Activated CD4-positive, alpha-beta T cell treated with anti-CD3 and anti-CD28 coated beads for 36 hours (primary cell): ENCODE measurements around the gene SYT3. TPM values are rescaled to one million over a fixed set of nuclear protein-coding genes. Genes with fewer than 3 reads are reported as not detected.
A peak's percentile ranks its signal among the peaks of the same experiment; 100 is the strongest.

Source experiments
- ATAC-seq: fragments of 200-7000 bp; cut with Tn5 transposase; one replicate; pipeline ENCODE4 v1.10.0; 2021; ENCODE audit warnings: mild to moderate bottlenecking, moderate library complexity
- CTCF ChIA-PET: fragments of 350-600 bp; sonication (Branson Sonifier 250); formaldehyde crosslinking; loops from one replicate; lab custom pipeline; 2021; ENCODE audit warnings: antibody characterized with exemption; lab: Charles Lee
- POLR2A ChIA-PET: fragments of 350-600 bp; sonication (Branson Sonifier 250); formaldehyde crosslinking; loops from one replicate; lab custom pipeline; 2021; ENCODE audit warnings: antibody characterized with exemption, inconsistent platforms; lab: Charles Lee
- DNase-seq: peaks from one replicate; pipeline ENCODE4 v3.0.0-alpha.2; 2020
- H3K27ac Mint-ChIP-seq: one replicate; pipeline ENCODE4 v1.8.0; 2021; ENCODE audit warnings: mixed read lengths
- H3K27me3 Mint-ChIP-seq: one replicate; pipeline ENCODE4 v1.8.0; 2021; ENCODE audit warnings: mixed read lengths
- H3K36me3 Mint-ChIP-seq: one replicate; pipeline ENCODE4 v1.8.0; 2021; ENCODE audit warnings: low read depth, mixed read lengths
- H3K4me1 Mint-ChIP-seq: one replicate; pipeline ENCODE4 v1.8.0; 2021; ENCODE audit warnings: mixed read lengths
- H3K4me3 Mint-ChIP-seq: one replicate; pipeline ENCODE4 v1.8.0; 2021; ENCODE audit warnings: mild to moderate bottlenecking, moderate library complexity, mixed read lengths
- H3K9me3 Mint-ChIP-seq: one replicate; pipeline ENCODE4 v1.8.0; 2021; ENCODE audit warnings: low read depth, mixed read lengths
- intact Hi-C, 2 experiments: fragments of 100-400 bp; cut with DNase I in 1 of 2; cut with micrococcal nuclease in 1 of 2; formaldehyde crosslinking; loops; one replicate each; pipeline versions ENCODE4 v1.14.2 to v1.15.1; 2022 to 2024; cut with DNase I, micrococcal nuclease
- total RNA-seq, 2 experiments: library from RNA; stranded (reverse); gene quantifications; one replicate each; pipeline ENCODE4 v1.2.3, GENCODE V29; 2021

Gene SYT3
- under 1 TPM; 0.11 to 0.16 TPM for total RNA-seq

- peak; percentile 67 for DNase-seq
- ChIA-PET CTCF (no interaction called here), POLR2A (interaction anchor here (0.7 kb wide), 1 partner anchor 332 kb away, joined by 9 read pairs; no protein-coding TSS in a partner anchor)
These were observed at the start of gene SYT3 for GRCh38 chr19:50639121-50640112. Gene SYT3, minus strand, starts transcription at chr19:50639881. Its CDS starts 2,470 bp downstream, at chr19:50637411.

GRCh38 chr19:50688766-50689165 lies 49.1 kb upstream of the SYT3 start:
- Mint-ChIP-seq H3K27me3 (peaks cover 53% of the 10 kb centered on the region), H3K9me3 (no peaks in the 10 kb centered on the region), H3K36me3 (no peaks in the 10 kb centered on the region), H3K4me1 (no peaks in the 10 kb centered on the region), H3K27ac (no peak overlapping the region), H3K4me3 (no peak overlapping the region)
- DNase-seq = no peak
- intact Hi-C loops = no loop called here
- ATAC-seq = no peak
- ChIA-PET POLR2A (no interaction called here), CTCF (no interaction called here)

More at GRCh38 chr19:50639121-50640112, at the start of gene SYT3:
- peak within 1 kb of the TSS; percentile 50 for H3K4me3 Mint-ChIP-seq
- H3K27me3 Mint-ChIP-seq = peaks cover 34% of the 10 kb centered on the region
- peaks cover 4% of the 10 kb centered on the region for H3K4me1 Mint-ChIP-seq
- H3K36me3 Mint-ChIP-seq = no peaks in the 10 kb centered on the region
- ATAC-seq = peak; percentile 92
- H3K9me3 Mint-ChIP-seq = peaks cover 6% of the 10 kb centered on the region
- no peak within 1 kb of the TSS for H3K27ac Mint-ChIP-seq
- intact Hi-C loops = loop anchor here in 1 of 2 experiments (1.0 kb wide), 1 partner anchor 19 kb away; no protein-coding TSS in a partner anchor

GRCh38 chr19:50686310-50687032 lies 46.8 kb upstream of the SYT3 start:
- no peak for DNase-seq
- intact Hi-C loops = no loop called here
- no peak overlapping the region for H3K27ac Mint-ChIP-seq
- H3K36me3 Mint-ChIP-seq = no peaks in the 10 kb centered on the region
- H3K9me3 Mint-ChIP-seq = no peaks in the 10 kb centered on the region
- ATAC-seq = no peak
- no peak overlapping the region for H3K4me3 Mint-ChIP-seq
- ChIA-PET POLR2A (no interaction called here), CTCF (no interaction called here)
- H3K4me1 Mint-ChIP-seq = no peaks in the 10 kb centered on the region
- H3K27me3 Mint-ChIP-seq = peaks cover 41% of the 10 kb centered on the region

GRCh38 chr19:50679177-50680125 lies 39.8 kb upstream of the SYT3 start:
- ATAC-seq = peak; percentile 98
- ChIA-PET CTCF (interaction anchor here (0.7 to 1.0 kb wide), 2 partner anchors 71 to 1120 kb away, joined by 4 to 7 read pairs; no protein-coding TSS in a partner anchor), POLR2A (no interaction called here)
- Mint-ChIP-seq H3K4me1 (peaks cover 8% of the 10 kb centered on the region), H3K9me3 (no peaks in the 10 kb centered on the region), H3K36me3 (no peaks in the 10 kb centered on the region), H3K4me3 (no peak overlapping the region), H3K27ac (no peak overlapping the region), H3K27me3 (peaks cover 36% of the 10 kb centered on the region)
- intact Hi-C loops = loop anchor here in 1 of 2 experiments (1.0 to 2.0 kb wide), 3 partner anchors 21 to 71 kb away; no protein-coding TSS in a partner anchor
- DNase-seq = peak; percentile 91

- Mint-ChIP-seq H3K4me3 (no peak overlapping the region), H3K9me3 (no peaks in the 10 kb centered on the region), H3K27me3 (peaks cover 38% of the 10 kb centered on the region), H3K4me1 (peaks cover 8% of the 10 kb centered on the region), H3K27ac (no peak overlapping the region), H3K36me3 (no peaks in the 10 kb centered on the region)
- DNase-seq = no peak
- CTCF ChIA-PET = no interaction called here
- no peak for ATAC-seq
- POLR2A ChIA-PET = no interaction called here
- intact Hi-C loops = loop anchor here in 1 of 2 experiments (2.0 kb wide), 1 partner anchor 70 kb away; no protein-coding TSS in a partner anchor
These were observed 38.6 kb upstream of the SYT3 start for GRCh38 chr19:50678323-50678722.

GRCh38 chr19:50677636-50678035 lies 38.0 kb upstream of the SYT3 start:
- no peak overlapping the region for H3K4me3 Mint-ChIP-seq
- peaks cover 44% of the 10 kb centered on the region for H3K27me3 Mint-ChIP-seq

GRCh38 chr19:50676625-50677197 lies 37.0 kb upstream of the SYT3 start:
- POLR2A ChIA-PET = no interaction called here
- H3K27me3 Mint-ChIP-seq = peaks cover 45% of the 10 kb centered on the region

More at GRCh38 chr19:50677636-50678035, 38.0 kb upstream of the SYT3 start:
- DNase-seq = no peak
- ATAC-seq = no peak
- no peak overlapping the region for H3K27ac Mint-ChIP-seq
- CTCF ChIA-PET = no interaction called here
- peaks cover 8% of the 10 kb centered on the region for H3K4me1 Mint-ChIP-seq
- H3K9me3 Mint-ChIP-seq = no peaks in the 10 kb centered on the region
- intact Hi-C loops = loop anchor here in 1 of 2 experiments (2.0 kb wide), 1 partner anchor 69 kb away; no protein-coding TSS in a partner anchor
- POLR2A ChIA-PET = no interaction called here
- H3K36me3 Mint-ChIP-seq = no peaks in the 10 kb centered on the region

GRCh38 chr19:50673118-50673517 lies 33.4 kb upstream of the SYT3 start:
- no peaks in the 10 kb centered on the region for H3K36me3 Mint-ChIP-seq
- no peaks in the 10 kb centered on the region for H3K4me1 Mint-ChIP-seq
- POLR2A ChIA-PET = no interaction called here
- CTCF ChIA-PET = no interaction called here
- no peaks in the 10 kb centered on the region for H3K9me3 Mint-ChIP-seq
- no peak overlapping the region for H3K4me3 Mint-ChIP-seq
- DNase-seq (no peak), ATAC-seq (no peak)
- H3K27ac Mint-ChIP-seq = no peak overlapping the region
- intact Hi-C loops = no loop called here
- peaks cover 46% of the 10 kb centered on the region for H3K27me3 Mint-ChIP-seq

More at GRCh38 chr19:50676625-50677197, 37.0 kb upstream of the SYT3 start:
- Mint-ChIP-seq H3K36me3 (no peaks in the 10 kb centered on the region), H3K27ac (no peak overlapping the region), H3K4me1 (peaks cover 8% of the 10 kb centered on the region), H3K9me3 (no peaks in the 10 kb centered on the region), H3K4me3 (no peak overlapping the region)
- intact Hi-C loops = no loop called here
- no peak for DNase-seq
- no peak for ATAC-seq
- CTCF ChIA-PET = interaction anchor here (0.7 kb wide), 1 partner anchor 47 kb away, joined by 5 read pairs; the partner anchor contains the start of gene CLEC11A

- Mint-ChIP-seq H3K36me3 (no peaks in the 10 kb centered on the region), H3K9me3 (no peaks in the 10 kb centered on the region), H3K4me1 (no peaks in the 10 kb centered on the region), H3K27me3 (peaks cover 37% of the 10 kb centered on the region), H3K27ac (no peak overlapping the region), H3K4me3 (no peak overlapping the region)
- intact Hi-C loops = no loop called here
- no peak for DNase-seq
- ATAC-seq = no peak
- POLR2A ChIA-PET = no interaction called here
- CTCF ChIA-PET = interaction anchor here (0.6 to 2.2 kb wide), 12 partner anchors 10 to 251 kb away, joined by 3 to 8 read pairs (median 3); no protein-coding TSS in a partner anchor
These were observed 30.4 kb upstream of the SYT3 start for GRCh38 chr19:50670102-50670380.
